Measurements from ENCODE around the gene SLC25A23. TPM values are rescaled to one million over a fixed set of nuclear protein-coding genes. Genes with fewer than 3 reads are reported as not detected.

SLC25A23 gene
- total and polyA plus RNA-seq, 2 of the 4 experiments (the other 2 are of a cell fraction): 7.0 to 7.6 TPM

- BruUV-seq (replicated peaks): no TSS peak
- CTCF ChIA-PET: no interaction called here
Observed at GRCh38 chr19:6489278-6490061, 29.9 kb upstream of the SLC25A23 start.

More at GRCh38 chr19:6489278-6490061, 29.9 kb upstream of the SLC25A23 start:
- no peak overlapping the region for H3K23ac ChIP-seq (ENCODE audit: low read depth, low read length)
- intact Hi-C loops (cut with micrococcal nuclease) (no loop called here), in situ Hi-C loops (cut with MboI; ENCODE audit: low sequenced_read_pairs) (no loop called here), dilution Hi-C loops (cut with HindIII; ENCODE audit: low sequenced_read_pairs, unreplicated experiment) (no loop called here)
- no peak overlapping the region for H2BK5ac ChIP-seq (ENCODE audit: low read depth, low read length, poor library complexity, severe bottlenecking)
- no peak for TF ChIP-seq SMC3 (IDR thresholded peaks at IDR 0.05; ENCODE audit: low read depth, low read length)
- no peak for TF ChIP-seq MAFK (IDR thresholded peaks at IDR 0.05; ENCODE audit: low read depth, low read length)
- TF ChIP-seq MAZ (IDR thresholded peaks at IDR 0.05; ENCODE audit: borderline replicate concordance, low read depth, low read length): no peak
- no peak for TF ChIP-seq RFX5 (IDR thresholded peaks at IDR 0.05; ENCODE audit: low read depth, low read length)
- TF ChIP-seq POLR2A (IDR thresholded peaks at IDR 0.05; ENCODE audit: low read depth, low read length): no peak
- no peak for TF ChIP-seq FOS (IDR thresholded peaks at IDR 0.05; ENCODE audit: low read depth, low read length)
- no peak for TF ChIP-seq CTCF (conservative IDR thresholded peaks at IDR 0.05; ENCODE audit: low read depth, low read length)
- no peak overlapping the region for H2BK120ac ChIP-seq (ENCODE audit: low read depth, low read length)
- no peak overlapping the region for H2AK5ac ChIP-seq (ENCODE audit: low read depth, low read length)
- no peak overlapping the region for H3K14ac ChIP-seq (replicated peaks; ENCODE audit: low read depth, low read length)
- no CpG with 5 or more reads among the region's 15 CpGs for WGBS, 2 experiments (ENCODE audit: extremely low coverage in 2 of 2, insufficient read length in 1 of 2)
- H4K8ac ChIP-seq (ENCODE audit: low read depth in 2 of 2, low read length in 2 of 2): no peak overlapping the region
- no peak overlapping the region for H3K4ac ChIP-seq (ENCODE audit: low read depth, low read length)
- H2AK9ac ChIP-seq (replicated peaks; ENCODE audit: low read depth, low read length, poor library complexity): no peak overlapping the region
- no peak overlapping the region for H2BK15ac ChIP-seq (ENCODE audit: low read depth, low read length)
- H4K20me1 ChIP-seq (ENCODE audit: insufficient read depth, low read length): no peaks in the 10 kb centered on the region
- H2BK20ac ChIP-seq (ENCODE audit: low read depth, low read length): no peak overlapping the region
- no peaks in the 10 kb centered on the region for H3K4me1 ChIP-seq (ENCODE audit: control insufficient read depth, insufficient read depth, low read length)
- no peak for DNase-seq
- H3K9me1 ChIP-seq (ENCODE audit: insufficient read depth, low read length): no peaks in the 10 kb centered on the region
- H2AFZ ChIP-seq (replicated peaks; ENCODE audit: low read length, poor library complexity): peak overlapping the region; percentile 34
- no peak overlapping the region for H3K56ac ChIP-seq (ENCODE audit: extremely low read depth, insufficient read depth, low read length)
- no peak overlapping the region for H3K9ac ChIP-seq (ENCODE audit: low read depth, low read length)
- no peak overlapping the region for H3K18ac ChIP-seq (ENCODE audit: low read depth, low read length)
- POLR2A ChIA-PET (ENCODE audit: unreplicated experiment): no interaction called here
- no peak overlapping the region for H4K91ac ChIP-seq (ENCODE audit: insufficient read depth, low read depth, low read length)
- H4K5ac ChIP-seq (ENCODE audit: low read depth, low read length): no peak overlapping the region
- H3K36me3 ChIP-seq (ENCODE audit: control insufficient read depth, insufficient read depth, low read length): no peaks in the 10 kb centered on the region
- H3K27me3 ChIP-seq (ENCODE audit: control insufficient read depth, insufficient read depth, low read length): no peaks in the 10 kb centered on the region
- no peak overlapping the region for H3K27ac ChIP-seq (ENCODE audit: insufficient read depth, low read length)
- H3K79me1 ChIP-seq (ENCODE audit: low read depth in 1 of 2, low read length in 2 of 2): no peaks in the 10 kb centered on the region
- H3K4me3 ChIP-seq (ENCODE audit: insufficient read depth, low read depth, low read length): no peak overlapping the region
- H3K9me3 ChIP-seq (ENCODE audit: control insufficient read depth, insufficient read depth, low read length): peaks cover 10% of the 10 kb centered on the region
- H3K4me2 ChIP-seq (ENCODE audit: low read depth, low read length): no peak overlapping the region
- ATAC-seq (ENCODE audit: low read depth): no peak
